HG03520 (cell line): ENCODE measurements around the gene ARL2BP.

Experiments
- ATAC-seq: cut with Tn5 transposase; IDR thresholded peaks from one replicate; pipeline ENCODE4 v1.9.1; 2021; ENCODE audit warnings: mild to moderate bottlenecking, moderate library complexity; ENCODE audit not compliant: unreplicated experiment

ARL2BP gene

DNA sequence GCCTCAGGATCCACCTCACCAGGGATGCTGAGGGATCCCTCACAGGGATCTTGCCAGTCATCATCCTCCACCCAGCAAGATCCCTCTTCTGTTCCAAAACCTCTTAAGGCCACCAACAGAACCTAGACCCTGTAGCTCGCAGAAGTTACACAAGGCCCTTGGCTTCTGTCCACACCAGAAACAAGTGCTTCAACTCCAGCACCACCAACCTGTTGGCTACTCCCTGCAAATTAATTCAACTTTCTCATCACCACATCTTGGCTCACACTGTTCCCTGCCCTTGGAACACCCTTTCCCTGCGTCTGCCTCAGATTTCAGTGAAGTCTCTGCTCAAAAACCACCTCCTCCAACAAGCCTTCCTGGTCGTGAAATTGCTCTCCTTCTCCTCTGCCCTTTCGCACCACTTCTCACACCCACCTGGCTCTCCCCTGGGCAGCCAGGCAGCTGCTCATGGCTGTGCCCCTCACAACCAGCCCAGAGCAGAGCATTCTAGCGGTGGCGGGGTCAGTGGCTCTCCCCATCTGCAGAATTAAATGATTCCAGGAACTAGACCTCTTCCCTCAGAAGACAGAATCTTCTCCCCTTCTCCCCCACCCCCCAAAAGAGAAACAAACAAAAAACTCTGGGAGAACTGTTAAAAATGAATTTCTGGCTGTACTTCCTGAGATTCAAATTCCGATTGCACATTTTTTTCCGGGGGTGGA lies 37.6 kb downstream of the ARL2BP start:
- no peak for ATAC-seq

- no peak for ATAC-seq
These were observed 38.3 kb downstream of the ARL2BP start for GRCh38 chr16:57283214-57283958.

GRCh38 chr16:57283959-57284208 lies 38.8 kb downstream of the ARL2BP start:
- no peak for ATAC-seq

GRCh38 chr16:57284209-57284951 lies 39.3 kb downstream of the ARL2BP start, which contains the start of gene PLLP:
TSS of gene PLLP (minus strand) at chr16:57284672. CDS start at chr16:57284540, 132 bp downstream.
- ATAC-seq = no peak

GRCh38 chr16:57284952-57285363 lies 39.9 kb downstream of the ARL2BP start:
- no peak for ATAC-seq

- no peak for ATAC-seq
These were observed 40.3 kb downstream of the ARL2BP start for GRCh38 chr16:57285379-57285778.

DNA sequence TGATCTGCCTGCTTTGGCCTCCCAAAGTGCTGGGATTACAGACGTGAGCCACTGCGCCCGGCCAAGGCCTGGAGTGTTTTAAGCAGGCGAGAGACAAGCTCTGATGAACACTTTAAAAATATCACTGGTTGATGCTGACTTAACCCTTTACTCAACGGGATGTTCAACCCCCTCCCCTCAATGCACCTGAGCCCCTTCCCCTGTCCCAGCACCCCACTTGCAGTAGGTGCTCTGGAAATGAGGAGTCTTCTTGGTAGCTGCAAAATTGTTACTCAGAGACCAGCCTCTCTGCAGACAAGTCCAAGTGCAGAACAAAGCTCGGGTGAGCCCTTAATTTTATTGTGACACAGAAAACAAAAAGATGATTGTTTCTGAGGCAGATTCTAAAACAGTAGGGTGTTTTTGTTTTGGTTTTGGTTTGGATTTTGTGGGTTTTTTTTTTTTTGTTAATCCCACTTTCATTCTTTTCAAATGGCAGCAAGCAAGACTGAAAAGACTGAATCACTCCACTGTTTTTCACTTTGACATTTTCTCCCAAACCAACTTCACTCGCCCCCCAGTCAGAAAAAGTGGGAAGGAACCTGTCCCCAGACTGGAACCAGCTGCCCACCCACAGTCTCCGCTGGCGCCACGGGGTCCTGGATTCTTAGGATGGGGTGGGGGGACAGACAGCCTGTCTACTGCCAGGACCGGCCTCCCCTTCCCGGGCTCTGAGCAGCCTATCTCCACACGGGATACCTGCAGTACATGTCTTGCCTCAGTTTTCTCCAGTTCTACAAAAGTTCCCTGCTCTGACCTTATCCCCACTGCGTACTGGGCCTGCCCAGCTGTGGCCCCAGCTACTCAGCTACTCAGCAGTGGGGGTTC lies 44.6 kb downstream of the ARL2BP start:
- no peak for ATAC-seq

DNA sequence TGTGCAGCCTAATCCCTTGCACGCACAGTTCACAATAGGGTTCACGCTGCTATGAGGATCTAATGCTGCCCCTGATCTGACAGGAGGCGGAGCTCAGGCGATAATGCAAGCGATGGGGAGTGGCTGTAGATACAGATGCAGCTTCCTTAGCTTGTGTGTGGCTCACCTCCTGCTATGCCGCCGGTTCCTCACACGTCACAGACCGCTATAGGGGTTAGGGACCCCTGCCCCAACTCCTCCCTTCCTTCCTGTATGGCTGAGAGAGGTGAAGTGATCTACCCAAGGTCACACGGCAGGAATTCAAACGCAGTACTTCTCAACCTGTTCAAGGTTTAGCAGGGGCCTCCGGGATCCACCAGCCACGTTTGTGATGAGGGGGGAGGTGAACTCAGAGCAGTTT lies 52.8 kb downstream of the ARL2BP start:
- no peak for ATAC-seq

DNA sequence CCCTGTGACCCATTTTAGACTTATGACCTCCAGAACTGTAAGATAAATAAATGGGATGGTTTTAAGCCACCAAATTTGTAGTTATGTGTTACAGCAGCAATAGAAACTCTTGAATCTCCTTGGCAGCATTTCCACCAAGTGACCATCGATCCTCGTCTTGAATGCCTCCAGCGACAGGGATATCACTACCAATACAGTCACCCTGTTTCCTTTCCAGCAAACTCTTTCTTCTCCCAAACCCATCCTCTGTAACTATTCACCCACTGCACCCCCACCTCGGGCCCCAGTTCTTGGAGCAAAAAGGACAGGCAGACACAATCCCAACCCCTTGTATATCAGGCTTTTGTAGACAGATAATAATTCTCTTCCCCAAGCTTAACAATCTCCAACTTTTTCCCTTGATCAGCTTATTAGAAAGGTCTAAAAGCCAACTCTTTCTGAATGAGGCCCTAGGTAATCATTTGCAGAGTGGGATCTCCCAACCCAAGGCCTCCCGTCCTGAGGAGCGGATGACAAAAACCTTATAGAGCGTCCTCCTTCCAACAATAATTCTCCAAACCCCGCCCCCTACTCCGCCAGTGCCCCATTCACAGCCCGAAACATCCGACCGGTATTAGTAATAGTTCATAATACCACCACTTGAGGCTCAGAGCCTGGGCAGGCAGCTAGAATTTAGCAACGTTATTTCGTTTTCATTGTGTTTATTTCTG lies 54.1 kb downstream of the ARL2BP start:
- peak; percentile 9 for ATAC-seq

- ATAC-seq = peak; percentile 52
These were observed 54.8 kb downstream of the ARL2BP start for GRCh38 chr16:57299719-57300386.

DNA sequence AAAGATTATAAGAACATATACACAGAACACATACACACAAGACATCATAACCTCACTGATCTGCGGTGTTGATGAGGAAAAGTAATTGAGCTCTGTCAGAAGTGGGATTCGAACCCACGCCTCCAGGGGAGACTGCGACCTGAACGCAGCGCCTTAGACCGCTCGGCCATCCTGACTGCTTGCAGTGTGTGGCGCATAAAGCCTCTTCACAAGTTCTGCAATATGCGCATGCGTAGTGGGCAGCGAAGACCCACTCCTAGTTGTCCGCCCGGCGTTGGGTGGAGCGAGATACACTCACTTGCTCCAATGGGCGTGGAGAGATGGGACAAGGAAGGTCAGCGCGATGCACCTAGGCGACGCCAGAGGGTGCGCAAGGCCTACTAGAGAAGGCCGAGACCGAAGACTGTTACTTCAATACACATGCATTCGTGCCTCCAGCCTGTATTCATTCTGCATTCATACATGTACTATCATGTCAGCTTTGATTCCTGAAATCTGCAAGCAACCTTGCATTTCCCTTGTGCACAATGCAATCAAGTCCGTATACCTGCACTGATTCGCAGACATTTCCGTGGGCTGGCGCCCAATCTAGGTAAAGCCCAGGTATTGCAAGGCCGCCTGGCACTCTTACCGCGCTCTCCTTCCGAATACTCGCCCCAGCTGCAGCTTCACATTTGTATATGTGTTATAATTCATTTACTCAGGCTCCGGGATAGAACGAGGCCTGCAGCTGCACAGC lies 55.5 kb downstream of the ARL2BP start:
- ATAC-seq = peak; percentile 84

- no peak for ATAC-seq
These were observed 56.2 kb downstream of the ARL2BP start for GRCh38 chr16:57301126-57301817.
